ENCODE data around the gene CFAP221.

DNA sequence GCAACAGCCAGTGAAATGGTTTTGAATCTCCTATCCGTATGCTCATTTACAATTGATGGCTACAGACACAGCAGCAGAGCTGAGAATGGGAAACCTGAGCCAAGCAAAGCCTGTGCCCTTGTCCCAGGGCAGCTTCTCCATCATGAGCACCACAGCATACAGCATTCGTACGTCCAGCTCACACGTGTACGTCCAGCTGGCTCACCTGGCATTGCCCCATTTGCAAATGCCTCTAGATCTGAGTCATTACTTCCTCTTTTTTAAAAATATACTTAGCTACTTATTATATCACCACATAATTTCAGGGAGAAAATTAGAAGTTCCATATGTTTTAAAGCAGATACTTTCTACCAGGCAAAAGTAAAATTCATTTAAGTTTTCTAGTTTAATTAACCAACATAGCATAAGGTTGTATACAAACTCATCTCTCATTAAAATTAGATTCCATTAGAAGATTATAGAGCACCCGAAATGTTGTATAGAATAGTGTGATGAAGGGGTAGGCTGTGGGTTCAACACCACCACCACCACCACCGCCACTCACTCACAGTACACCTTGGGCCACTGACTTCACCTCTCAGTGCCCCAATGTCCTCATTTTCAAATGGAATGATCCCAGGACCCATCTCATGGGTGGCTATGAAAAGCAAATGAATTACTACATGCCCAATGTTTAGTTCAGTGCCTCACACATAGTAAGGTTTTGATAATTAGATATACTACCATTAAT, 103.4 kb downstream of the CFAP221 start:
- TF ChIP-seq NR3C1 (IDR thresholded peaks at IDR 0.05) (no peak), HDAC2 (IDR thresholded peaks at IDR 0.05) (no peak), ZC3H11A (IDR thresholded peaks at IDR 0.05) (no peak), POLR2A (IDR thresholded peaks at IDR 0.05; ENCODE audit: low read length) (no peak), CBX8 (IDR thresholded peaks at IDR 0.05) (no peak), CEBPB (IDR thresholded peaks at IDR 0.05) (no peak), EP300 (IDR thresholded peaks at IDR 0.05) (no peak), RFX5 (IDR thresholded peaks at IDR 0.05) (no peak), MAFK (IDR thresholded peaks at IDR 0.05; ENCODE audit: partially characterized antibody) (no peak), CHD2 (IDR thresholded peaks at IDR 0.05; ENCODE audit: low read length, partially characterized antibody) (no peak), SREBF2 (IDR thresholded peaks at IDR 0.05) (no peak)
- TF ChIP-seq, protein P1, sequence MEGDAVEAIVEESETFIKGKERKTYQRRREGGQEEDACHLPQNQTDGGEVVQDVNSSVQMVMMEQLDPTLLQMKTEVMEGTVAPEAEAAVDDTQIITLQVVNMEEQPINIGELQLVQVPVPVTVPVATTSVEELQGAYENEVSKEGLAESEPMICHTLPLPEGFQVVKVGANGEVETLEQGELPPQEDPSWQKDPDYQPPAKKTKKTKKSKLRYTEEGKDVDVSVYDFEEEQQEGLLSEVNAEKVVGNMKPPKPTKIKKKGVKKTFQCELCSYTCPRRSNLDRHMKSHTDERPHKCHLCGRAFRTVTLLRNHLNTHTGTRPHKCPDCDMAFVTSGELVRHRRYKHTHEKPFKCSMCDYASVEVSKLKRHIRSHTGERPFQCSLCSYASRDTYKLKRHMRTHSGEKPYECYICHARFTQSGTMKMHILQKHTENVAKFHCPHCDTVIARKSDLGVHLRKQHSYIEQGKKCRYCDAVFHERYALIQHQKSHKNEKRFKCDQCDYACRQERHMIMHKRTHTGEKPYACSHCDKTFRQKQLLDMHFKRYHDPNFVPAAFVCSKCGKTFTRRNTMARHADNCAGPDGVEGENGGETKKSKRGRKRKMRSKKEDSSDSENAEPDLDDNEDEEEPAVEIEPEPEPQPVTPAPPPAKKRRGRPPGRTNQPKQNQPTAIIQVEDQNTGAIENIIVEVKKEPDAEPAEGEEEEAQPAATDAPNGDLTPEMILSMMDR (IDR thresholded peaks at IDR 0.05): no peak
- TF ChIP-seq, protein P2, sequence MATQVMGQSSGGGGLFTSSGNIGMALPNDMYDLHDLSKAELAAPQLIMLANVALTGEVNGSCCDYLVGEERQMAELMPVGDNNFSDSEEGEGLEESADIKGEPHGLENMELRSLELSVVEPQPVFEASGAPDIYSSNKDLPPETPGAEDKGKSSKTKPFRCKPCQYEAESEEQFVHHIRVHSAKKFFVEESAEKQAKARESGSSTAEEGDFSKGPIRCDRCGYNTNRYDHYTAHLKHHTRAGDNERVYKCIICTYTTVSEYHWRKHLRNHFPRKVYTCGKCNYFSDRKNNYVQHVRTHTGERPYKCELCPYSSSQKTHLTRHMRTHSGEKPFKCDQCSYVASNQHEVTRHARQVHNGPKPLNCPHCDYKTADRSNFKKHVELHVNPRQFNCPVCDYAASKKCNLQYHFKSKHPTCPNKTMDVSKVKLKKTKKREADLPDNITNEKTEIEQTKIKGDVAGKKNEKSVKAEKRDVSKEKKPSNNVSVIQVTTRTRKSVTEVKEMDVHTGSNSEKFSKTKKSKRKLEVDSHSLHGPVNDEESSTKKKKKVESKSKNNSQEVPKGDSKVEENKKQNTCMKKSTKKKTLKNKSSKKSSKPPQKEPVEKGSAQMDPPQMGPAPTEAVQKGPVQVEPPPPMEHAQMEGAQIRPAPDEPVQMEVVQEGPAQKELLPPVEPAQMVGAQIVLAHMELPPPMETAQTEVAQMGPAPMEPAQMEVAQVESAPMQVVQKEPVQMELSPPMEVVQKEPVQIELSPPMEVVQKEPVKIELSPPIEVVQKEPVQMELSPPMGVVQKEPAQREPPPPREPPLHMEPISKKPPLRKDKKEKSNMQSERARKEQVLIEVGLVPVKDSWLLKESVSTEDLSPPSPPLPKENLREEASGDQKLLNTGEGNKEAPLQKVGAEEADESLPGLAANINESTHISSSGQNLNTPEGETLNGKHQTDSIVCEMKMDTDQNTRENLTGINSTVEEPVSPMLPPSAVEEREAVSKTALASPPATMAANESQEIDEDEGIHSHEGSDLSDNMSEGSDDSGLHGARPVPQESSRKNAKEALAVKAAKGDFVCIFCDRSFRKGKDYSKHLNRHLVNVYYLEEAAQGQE (IDR thresholded peaks at IDR 0.05): no peak
- TF ChIP-seq, protein P3, sequence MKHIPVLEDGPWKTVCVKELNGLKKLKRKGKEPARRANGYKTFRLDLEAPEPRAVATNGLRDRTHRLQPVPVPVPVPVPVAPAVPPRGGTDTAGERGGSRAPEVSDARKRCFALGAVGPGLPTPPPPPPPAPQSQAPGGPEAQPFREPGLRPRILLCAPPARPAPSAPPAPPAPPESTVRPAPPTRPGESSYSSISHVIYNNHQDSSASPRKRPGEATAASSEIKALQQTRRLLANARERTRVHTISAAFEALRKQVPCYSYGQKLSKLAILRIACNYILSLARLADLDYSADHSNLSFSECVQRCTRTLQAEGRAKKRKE (CRISPR knock-in tag; IDR thresholded peaks at IDR 0.05; ENCODE audit: low read depth): no peak

All from A549 (cell line).